Subcutaneous abdominal adipose tissue (tissue), 5 donors: ENCODE results near the gene RNU2-63P.
A peak's percentile ranks its signal among the peaks of the same experiment; 100 is the strongest.
"Not testable (repeated sequence)": the region's sequence is repeated elsewhere in the genome, so short reads cannot be mapped to it uniquely, and the experiment has no call there.

Source experiments
- H3K27ac ChIP-seq: one replicate; pipeline ENCODE4 v1.7.0; 2013; ENCODE audit warnings: low read depth, mild to moderate bottlenecking, inconsistent platforms, low read length, moderate library complexity
- H3K27me3 ChIP-seq, 5 donors: one replicate each; pipeline ENCODE4 v1.7.0; 2013; ENCODE audit warnings: low read length in 5 of 5, inconsistent platforms in 1 of 5; ENCODE audit not compliant: control insufficient read depth in 5 of 5, insufficient read depth in 4 of 5
- H3K36me3 ChIP-seq, 5 donors: one replicate each; pipeline ENCODE4 v1.7.0; 2013; ENCODE audit warnings: low read length in 5 of 5; ENCODE audit not compliant: control insufficient read depth in 5 of 5, insufficient read depth in 5 of 5
- H3K4me1 ChIP-seq, 5 donors: one replicate each; pipeline ENCODE4 v1.7.0; 2013; ENCODE audit warnings: low read length in 5 of 5, mild to moderate bottlenecking in 3 of 5, moderate library complexity in 1 of 5; ENCODE audit not compliant: control insufficient read depth in 5 of 5, insufficient read depth in 5 of 5
- H3K4me3 ChIP-seq, 5 donors: one replicate each; pipeline ENCODE4 v1.7.0; 2013; ENCODE audit warnings: low read length in 5 of 5, low read depth in 1 of 5
- H3K9ac ChIP-seq, 5 donors: one replicate each; pipeline ENCODE4 v1.7.0; 2013; ENCODE audit warnings: low read length in 5 of 5, mild to moderate bottlenecking in 4 of 5, moderate library complexity in 3 of 5
- H3K9me3 ChIP-seq, 5 donors: one replicate each; pipeline ENCODE4 v1.7.0; 2013; ENCODE audit warnings: low read length in 5 of 5; ENCODE audit not compliant: control insufficient read depth in 5 of 5
- donor health status: healthy.
- donor health status: healthy.
- donor health status: healthy.
- donor health status: healthy.
- donor health status: healthy.

RNU2-63P gene

DNA sequence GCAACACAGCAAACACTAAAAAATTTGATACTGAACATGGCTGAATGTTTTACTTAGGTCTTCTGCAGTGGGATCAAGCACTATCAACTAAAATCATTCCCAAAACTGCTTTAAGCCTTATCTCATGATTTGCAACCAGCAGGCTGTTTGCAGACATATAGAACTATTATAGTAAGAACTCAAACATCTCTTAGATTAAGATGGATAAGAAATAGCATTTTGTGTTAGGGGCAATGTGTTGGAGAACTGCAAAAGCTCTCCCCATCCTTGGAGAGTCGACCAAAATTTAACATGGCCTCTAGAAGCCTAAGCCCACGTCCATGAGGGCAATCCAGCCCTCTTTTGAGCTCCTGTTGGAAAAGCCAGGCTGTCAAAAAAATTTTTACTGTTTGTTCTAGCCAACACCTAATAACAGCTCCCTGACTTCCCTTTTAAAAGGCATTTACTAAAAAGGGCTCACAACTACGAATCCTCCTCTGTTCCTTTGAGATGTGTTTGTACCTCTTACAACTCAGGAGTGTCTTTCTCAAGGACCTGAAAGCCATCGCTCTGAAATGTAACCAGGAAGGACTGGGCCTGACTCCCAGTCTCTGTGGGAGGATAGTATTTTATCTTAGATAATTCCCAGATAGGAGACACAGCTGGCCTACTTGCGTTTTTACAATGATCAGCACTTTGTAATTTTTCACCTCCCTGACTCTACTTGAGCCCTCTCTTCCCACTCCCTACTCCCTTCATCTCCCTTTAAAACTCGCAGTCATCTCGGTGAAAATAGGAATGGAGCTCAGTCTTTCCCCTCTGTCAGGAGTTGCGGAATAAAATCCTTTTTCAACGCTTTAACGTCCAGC is 37.8 kb upstream of the RNU2-63P start:
- Histone ChIP-seq H3K36me3 (peaks cover 0 to under 1% (median 0%) of the 10 kb centered on the region in 5 donors), H3K27me3 (no peaks in the 10 kb centered on the region), H3K9me3 (no peaks in the 10 kb centered on the region), H3K4me3 (peak overlapping the region; percentile 83 to 97 (median 93)), H3K9ac (peak overlapping the region; percentile 91 to 99 (median 96)), H3K27ac (peak overlapping the region; percentile 96), H3K4me1 (peaks cover 5 to 44% (median 40%) of the 10 kb centered on the region in 5 donors)

DNA sequence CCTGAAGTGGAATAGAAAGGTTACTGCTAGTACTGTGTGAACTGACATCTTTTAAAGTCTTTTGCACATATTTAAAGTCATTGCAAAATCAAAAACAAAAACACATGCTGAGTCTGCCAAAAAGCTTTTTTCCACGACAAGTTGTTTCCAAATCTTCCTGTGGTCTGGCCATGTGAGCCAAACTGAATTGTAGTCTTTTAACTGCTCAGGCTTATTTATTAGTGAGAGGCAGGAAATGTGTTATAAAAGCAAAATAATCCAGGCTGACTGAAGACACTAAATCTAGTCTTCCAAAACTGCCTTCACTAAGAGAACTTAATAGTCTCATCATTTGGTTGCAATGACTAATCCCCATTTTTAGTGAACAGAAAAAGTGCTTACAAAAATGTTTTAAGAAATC is 36.9 kb upstream of the RNU2-63P start:
- peak overlapping the region in 2 of 5 donors; percentile 19 to 21 for H3K9ac ChIP-seq
- H3K27ac ChIP-seq: peak overlapping the region; percentile 96
- no peaks in the 10 kb centered on the region for H3K9me3 ChIP-seq
- peak overlapping the region in 2 of 5 donors; percentile 17 to 97 for H3K4me3 ChIP-seq
- no peaks in the 10 kb centered on the region for H3K27me3 ChIP-seq
- peaks cover 0 to 4% (median 0%) of the 10 kb centered on the region in 5 donors for H3K36me3 ChIP-seq
- peaks cover 5 to 52% (median 40%) of the 10 kb centered on the region in 5 donors for H3K4me1 ChIP-seq

DNA sequence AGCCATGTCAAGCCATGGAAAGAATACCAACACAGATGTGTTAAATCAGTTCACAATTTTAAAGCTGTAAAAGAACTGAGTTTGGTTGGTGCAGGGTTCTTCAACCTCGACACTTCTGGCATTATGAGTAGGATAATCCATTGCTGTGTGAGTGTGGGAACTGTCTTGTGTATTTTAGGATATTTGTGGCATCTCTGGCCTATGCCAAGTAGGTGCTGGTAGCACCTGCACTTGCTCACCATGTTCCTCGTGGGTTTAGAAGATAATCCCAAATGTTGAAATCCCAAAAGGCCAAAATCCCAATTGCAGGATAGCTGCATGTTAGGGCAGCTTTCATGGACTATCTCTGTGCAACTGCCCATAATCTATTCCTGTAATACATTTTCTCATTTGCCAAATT is 35.4 kb upstream of the RNU2-63P start:
- Histone ChIP-seq H3K9ac (no peak overlapping the region), H3K4me3 (no peak overlapping the region), H3K36me3 (peaks cover 0 to 4% (median 0%) of the 10 kb centered on the region in 5 donors), H3K9me3 (no peaks in the 10 kb centered on the region), H3K27me3 (no peaks in the 10 kb centered on the region), H3K27ac (no peak overlapping the region), H3K4me1 (peaks cover 5 to 52% (median 40%) of the 10 kb centered on the region in 5 donors)

DNA sequence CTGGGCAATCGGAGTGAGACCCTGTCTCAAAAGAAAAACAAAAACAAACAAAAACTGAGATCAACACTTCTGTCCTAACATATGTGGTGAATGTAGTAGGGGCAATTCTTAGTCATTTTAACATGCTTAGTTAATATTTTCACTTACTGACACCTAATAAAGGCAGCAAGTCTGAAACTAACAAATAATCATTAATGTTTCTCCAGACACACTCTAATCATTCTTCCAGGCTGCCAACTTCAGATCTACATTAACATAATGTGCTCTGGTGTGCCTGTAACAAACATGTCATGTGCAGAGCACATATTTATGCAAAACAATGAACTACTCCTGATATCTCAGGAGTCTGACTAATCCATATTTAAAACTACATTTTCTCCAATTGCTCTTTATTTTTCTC is 33.3 kb upstream of the RNU2-63P start:
- H3K9me3 ChIP-seq: no peaks in the 10 kb centered on the region
- H3K4me3 ChIP-seq: no peak overlapping the region
- peaks cover 5 to 51% (median 30%) of the 10 kb centered on the region in 5 donors for H3K4me1 ChIP-seq
- H3K27ac ChIP-seq: no peak overlapping the region
- H3K27me3 ChIP-seq: no peaks in the 10 kb centered on the region
- no peak overlapping the region for H3K9ac ChIP-seq
- H3K36me3 ChIP-seq: peaks cover 0 to 4% (median 0%) of the 10 kb centered on the region in 5 donors

DNA sequence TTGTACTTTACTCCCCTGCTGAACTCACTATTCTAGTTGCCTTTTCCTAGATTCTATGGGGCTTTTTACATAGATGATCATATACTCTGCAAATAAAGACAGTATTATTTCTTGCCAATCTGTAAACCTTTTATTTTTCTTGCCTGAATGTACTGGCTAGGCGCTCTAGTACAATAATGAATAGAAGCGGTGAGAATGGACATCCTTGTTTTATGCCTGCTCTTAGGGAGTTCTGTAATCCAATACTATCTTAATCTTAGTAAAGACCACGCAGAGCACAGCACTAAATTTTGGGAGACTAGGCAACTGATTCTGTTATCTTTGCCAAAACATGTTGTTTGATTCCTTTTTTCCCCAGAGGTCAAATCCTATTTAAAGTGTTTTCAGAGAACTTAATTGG is 32.2 kb upstream of the RNU2-63P start:
- H3K9me3 ChIP-seq: no peaks in the 10 kb centered on the region
- H3K4me3 ChIP-seq: no peak overlapping the region
- peaks cover 0 to 40% (median 19%) of the 10 kb centered on the region in 5 donors for H3K4me1 ChIP-seq
- H3K27me3 ChIP-seq: no peaks in the 10 kb centered on the region
- peaks cover 0 to 4% (median 3%) of the 10 kb centered on the region in 5 donors for H3K36me3 ChIP-seq
- H3K9ac ChIP-seq: no peak overlapping the region
- H3K27ac ChIP-seq: no peak overlapping the region

DNA sequence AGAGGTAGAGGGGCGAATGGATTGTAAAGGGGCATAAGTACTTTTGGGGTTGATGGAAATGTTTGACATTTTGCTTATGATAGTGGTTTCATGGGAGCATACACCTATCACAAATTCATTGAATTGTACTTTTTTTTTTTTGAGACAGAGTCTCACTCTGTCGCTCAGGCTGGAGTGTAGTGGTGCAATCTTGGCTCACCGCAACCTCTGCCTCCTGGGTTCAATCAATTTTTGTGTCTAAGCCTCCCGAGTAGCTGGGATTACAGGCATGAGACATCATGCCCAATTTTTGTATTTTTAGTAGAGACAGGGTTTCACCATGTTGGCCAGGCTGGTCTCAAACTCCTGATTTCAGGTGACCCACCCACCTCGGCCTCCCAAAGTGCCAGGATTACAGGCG is 29.2 kb upstream of the RNU2-63P start:
- H3K27ac ChIP-seq, H3K36me3 ChIP-seq, H3K9me3 ChIP-seq, H3K9ac ChIP-seq, H3K4me3 ChIP-seq, H3K27me3 ChIP-seq: not testable (repeated sequence)
- H3K4me1 ChIP-seq: peaks cover 0 to 21% (median 3%) of the 10 kb centered on the region in 5 donors

DNA sequence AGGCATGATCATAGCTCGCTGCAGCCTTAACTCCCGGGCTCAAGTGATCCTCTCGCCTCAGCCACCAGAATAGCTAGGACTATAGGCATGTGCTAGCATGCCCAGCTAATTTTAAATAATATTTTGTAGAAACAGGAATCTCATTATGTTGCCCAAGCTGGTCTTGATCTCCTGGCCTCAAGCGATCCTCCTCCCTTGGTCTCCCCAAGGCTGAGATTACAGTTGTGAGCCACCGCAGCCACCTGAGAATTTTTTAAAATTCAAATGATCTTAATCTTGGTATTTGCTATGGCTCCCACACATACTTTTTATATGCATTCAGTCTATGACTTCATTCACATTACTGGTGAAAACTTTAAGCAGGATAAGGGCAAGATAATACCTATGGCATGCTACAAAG is 26.1 kb upstream of the RNU2-63P start:
- peaks cover 0 to 10% (median 6%) of the 10 kb centered on the region in 5 donors for H3K4me1 ChIP-seq
- H3K9ac ChIP-seq: no peak overlapping the region
- H3K9me3 ChIP-seq: no peaks in the 10 kb centered on the region
- H3K27me3 ChIP-seq: no peaks in the 10 kb centered on the region
- H3K4me3 ChIP-seq: no peak overlapping the region
- peaks cover 0 to 4% (median 3%) of the 10 kb centered on the region in 5 donors for H3K36me3 ChIP-seq
- H3K27ac ChIP-seq: no peak overlapping the region

DNA sequence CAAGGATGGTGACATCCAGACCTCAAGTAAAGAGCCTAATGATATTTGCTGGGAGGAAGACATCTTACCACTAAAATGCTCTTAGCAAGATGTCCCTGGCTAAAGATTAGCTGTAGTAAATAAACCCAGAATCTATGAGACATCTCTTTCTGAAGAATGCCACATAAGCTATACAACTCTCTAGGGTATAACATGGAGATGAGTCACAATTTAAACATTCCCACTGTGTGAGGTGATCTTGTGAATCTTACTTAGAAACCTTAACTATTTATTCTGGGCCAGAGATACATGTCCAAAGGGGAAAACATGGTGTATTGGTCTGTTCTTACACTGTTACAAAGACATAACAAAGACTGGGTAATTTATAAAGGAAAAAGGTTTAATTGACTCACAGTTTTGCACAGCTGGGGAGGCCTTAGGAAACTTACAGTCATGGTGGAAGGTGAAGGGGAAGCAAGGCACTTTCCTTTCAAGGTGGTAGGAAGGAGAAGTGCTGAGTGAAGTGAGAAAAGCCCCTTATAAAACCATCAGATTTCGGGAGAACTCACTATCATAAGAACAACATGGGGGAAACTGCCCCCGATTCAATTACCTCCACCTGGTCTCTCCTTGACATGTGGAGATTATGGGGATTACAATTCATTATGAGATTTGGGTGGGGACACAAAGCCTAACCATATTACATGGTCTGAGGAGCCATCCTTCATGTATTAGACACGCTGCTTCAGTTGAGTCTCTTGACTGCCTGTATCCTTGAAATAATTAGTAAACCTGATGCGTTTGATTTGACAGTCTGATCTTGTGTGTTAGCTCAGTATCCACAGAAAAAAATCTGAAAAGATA is 22.1 kb upstream of the RNU2-63P start:
- no peaks in the 10 kb centered on the region for H3K9me3 ChIP-seq
- no peaks in the 10 kb centered on the region for H3K27me3 ChIP-seq
- no peak overlapping the region for H3K9ac ChIP-seq
- H3K27ac ChIP-seq: no peak overlapping the region
- peaks cover 0 to 4% (median 0%) of the 10 kb centered on the region in 5 donors for H3K4me1 ChIP-seq
- H3K36me3 ChIP-seq: peaks cover 9 to 23% (median 13%) of the 10 kb centered on the region in 5 donors
- no peak overlapping the region for H3K4me3 ChIP-seq

DNA sequence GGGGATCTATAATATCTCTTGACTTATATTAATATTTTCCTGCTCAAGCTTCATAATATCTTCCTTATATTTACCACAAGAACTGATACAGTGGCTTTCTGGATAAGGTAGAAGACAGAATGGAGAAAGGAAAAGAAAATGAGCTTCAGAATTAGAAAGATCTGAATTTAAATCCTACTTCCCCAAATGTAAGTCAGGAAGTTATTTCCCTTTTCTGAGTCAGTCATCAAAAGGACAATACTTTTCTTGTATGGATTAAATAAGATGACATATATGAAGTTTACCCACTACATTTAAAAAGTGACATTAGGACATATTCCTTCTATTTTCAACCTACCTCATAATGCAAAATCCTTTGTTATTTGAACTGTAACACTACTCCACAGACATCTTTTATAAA is 20.3 kb upstream of the RNU2-63P start:
- Histone ChIP-seq H3K4me3 (no peak overlapping the region), H3K27me3 (no peaks in the 10 kb centered on the region), H3K9ac (no peak overlapping the region), H3K27ac (peak overlapping the region; percentile 10), H3K36me3 (peaks cover 16 to 32% (median 28%) of the 10 kb centered on the region in 5 donors), H3K9me3 (no peaks in the 10 kb centered on the region), H3K4me1 (peaks cover 0 to 4% (median 0%) of the 10 kb centered on the region in 5 donors)

DNA sequence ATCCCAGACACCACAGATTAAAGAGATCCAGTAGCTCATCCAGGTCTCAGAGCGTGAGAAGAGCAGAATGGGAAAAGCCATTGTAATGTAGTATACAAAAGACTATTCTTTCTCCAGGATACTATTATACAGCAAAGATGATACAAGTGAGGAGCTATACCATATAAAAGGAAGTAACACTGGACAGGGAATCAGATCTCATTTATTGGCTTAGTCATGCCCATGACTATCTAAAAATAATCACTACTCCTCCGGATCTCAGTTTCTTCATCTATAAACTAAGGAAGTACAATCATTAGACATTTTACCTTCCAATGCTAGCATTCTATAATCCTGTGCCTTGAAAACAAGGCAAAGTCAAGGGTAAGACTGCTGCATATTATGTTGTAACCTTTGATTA is 19.8 kb upstream of the RNU2-63P start:
- no peaks in the 10 kb centered on the region for H3K27me3 ChIP-seq
- peaks cover 16 to 32% (median 29%) of the 10 kb centered on the region in 5 donors for H3K36me3 ChIP-seq
- H3K27ac ChIP-seq: peak overlapping the region; percentile 10
- H3K9me3 ChIP-seq: no peaks in the 10 kb centered on the region
- no peak overlapping the region for H3K9ac ChIP-seq
- H3K4me1 ChIP-seq: peaks cover 0 to 4% (median 0%) of the 10 kb centered on the region in 5 donors
- no peak overlapping the region for H3K4me3 ChIP-seq
